Limb (tissue), 2 donors: ENCODE results near the gene EYS.
"Not testable (repeated sequence)": the region's sequence is repeated elsewhere in the genome, so short reads cannot be mapped to it uniquely, and the experiment has no call there.

ENCODE experiments used
- DNase-seq, 2 donors: peaks; one replicate each; pipeline ENCODE4 v3.0.0-alpha.2; 2016; ENCODE audit errors: extremely low spot score in 2 of 2

The EYS gene

GRCh38 chr6:64252256-64252655 lies 1454.8 kb downstream of the EYS start:
- DNase-seq, result no peak

GRCh38 chr6:64250126-64250525 lies 1456.9 kb downstream of the EYS start:
- DNase-seq, result no peak

GRCh38 chr6:64249115-64249514 lies 1457.9 kb downstream of the EYS start:
- no peak for DNase-seq

- no peak for DNase-seq
Measured at GRCh38 chr6:64243618-64244017, 1463.4 kb downstream of the EYS start.

- DNase-seq, result not testable (repeated sequence)
Measured at GRCh38 chr6:64238908-64239307, 1468.1 kb downstream of the EYS start.

GRCh38 chr6:64238071-64238470 lies 1469.0 kb downstream of the EYS start:
- no peak for DNase-seq

GRCh38 chr6:64233746-64234145 lies 1473.3 kb downstream of the EYS start:
- no peak for DNase-seq

GRCh38 chr6:64231928-64232327 lies 1475.1 kb downstream of the EYS start:
- no peak for DNase-seq

GRCh38 chr6:64230530-64230929 lies 1476.5 kb downstream of the EYS start:
- DNase-seq, result no peak

GRCh38 chr6:64227863-64228262 lies 1479.2 kb downstream of the EYS start:
- DNase-seq, result no peak

- DNase-seq, result no peak
Measured at GRCh38 chr6:64225503-64225902, 1481.5 kb downstream of the EYS start.

- DNase-seq, result no peak
Measured at GRCh38 chr6:64224819-64225218, 1482.2 kb downstream of the EYS start.

GRCh38 chr6:64221776-64222175 lies 1485.2 kb downstream of the EYS start:
- no peak for DNase-seq

GRCh38 chr6:64220801-64221200 lies 1486.2 kb downstream of the EYS start:
- DNase-seq, result no peak

GRCh38 chr6:64217721-64218620 lies 1489.1 kb downstream of the EYS start:
- no peak for DNase-seq

- DNase-seq, result no peak
Measured at GRCh38 chr6:64214373-64214772, 1492.7 kb downstream of the EYS start.

- DNase-seq, result no peak
Measured at GRCh38 chr6:64213697-64214096, 1493.3 kb downstream of the EYS start.

- DNase-seq, result no peak
Measured at GRCh38 chr6:64197246-64197645, 1509.8 kb downstream of the EYS start.

- DNase-seq, result no peak
Measured at GRCh38 chr6:64186592-64186991, 1520.4 kb downstream of the EYS start.

GRCh38 chr6:64185621-64186020 lies 1521.4 kb downstream of the EYS start:
- no peak for DNase-seq

- no peak for DNase-seq
Measured at GRCh38 chr6:64175296-64175695, 1531.7 kb downstream of the EYS start.

GRCh38 chr6:64170316-64170715 lies 1536.7 kb downstream of the EYS start:
- DNase-seq, result no peak

GRCh38 chr6:64160486-64160885 lies 1546.5 kb downstream of the EYS start:
- no peak for DNase-seq
